Right renal cortex interstitium (tissue), 3 donors: ENCODE results near the gene DNAJB12. TPM values are rescaled to one million over a fixed set of nuclear protein-coding genes. Genes with fewer than 3 reads are reported as not detected.
A peak's percentile ranks its signal among the peaks of the same experiment; 100 is the strongest.
"Not testable (repeated sequence)": the region's sequence is repeated elsewhere in the genome, so short reads cannot be mapped to it uniquely, and the experiment has no call there.

Source experiments
- DNase-seq, 3 donors: peaks; one replicate each; pipeline ENCODE4 v3.0.0-alpha.2; 2013; ENCODE audit warnings: low read depth in 3 of 3, low spot score in 2 of 3
- polyA plus RNA-seq, 3 donors: library from polyadenylated mRNA; unstranded; fragments of 120-200 nt; gene quantifications; one replicate each; pipeline ENCODE4 v1.2.1, GENCODE V29; 2013; ENCODE audit not compliant: insufficient read length in 3 of 3

The DNAJB12 gene
- polyA plus RNA-seq, 3 donors = 28.6 to 35.0 (median 32.7) TPM

DNA sequence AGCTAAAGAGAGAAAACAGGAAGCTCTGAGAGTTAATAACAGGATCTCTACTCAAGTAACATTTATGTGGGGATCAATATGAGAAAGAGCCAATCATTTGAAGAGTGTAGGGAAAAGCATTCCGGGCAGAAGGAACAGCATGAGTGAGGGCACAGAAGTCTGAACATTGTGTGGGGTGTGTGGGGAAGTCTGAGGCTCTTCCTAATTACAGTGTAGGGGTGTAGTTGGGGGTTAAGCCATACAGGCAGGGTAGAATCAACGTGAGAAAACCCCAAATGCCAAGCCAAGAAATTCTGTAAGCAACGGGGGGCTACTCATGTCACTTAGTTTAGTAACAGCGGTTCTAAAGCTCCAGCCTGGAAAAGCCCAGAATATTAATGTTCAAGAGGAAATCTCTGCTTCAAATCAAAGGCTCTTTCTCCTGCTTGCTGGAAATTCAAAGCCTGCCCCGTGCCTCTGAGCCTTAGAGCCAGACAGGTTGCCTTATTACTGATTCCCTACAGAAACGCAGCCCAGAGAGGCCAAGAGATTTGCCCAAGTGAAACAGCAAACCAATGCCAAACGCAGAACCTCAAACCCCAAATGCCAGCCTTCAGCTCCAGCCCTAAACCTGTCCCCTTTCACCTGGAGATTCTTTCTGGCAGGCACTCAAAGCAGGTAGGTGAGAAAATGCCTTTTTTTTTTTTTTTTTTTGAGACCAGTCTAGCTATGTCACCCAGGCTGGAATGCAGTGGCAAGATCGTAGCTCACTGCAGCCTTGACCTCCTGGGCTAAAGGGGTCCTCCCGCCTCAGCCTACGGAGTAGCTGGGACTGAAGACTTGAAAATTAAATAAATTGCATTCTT lies 36.1 kb downstream of the DNAJB12 start:
- no peak for DNase-seq

DNA sequence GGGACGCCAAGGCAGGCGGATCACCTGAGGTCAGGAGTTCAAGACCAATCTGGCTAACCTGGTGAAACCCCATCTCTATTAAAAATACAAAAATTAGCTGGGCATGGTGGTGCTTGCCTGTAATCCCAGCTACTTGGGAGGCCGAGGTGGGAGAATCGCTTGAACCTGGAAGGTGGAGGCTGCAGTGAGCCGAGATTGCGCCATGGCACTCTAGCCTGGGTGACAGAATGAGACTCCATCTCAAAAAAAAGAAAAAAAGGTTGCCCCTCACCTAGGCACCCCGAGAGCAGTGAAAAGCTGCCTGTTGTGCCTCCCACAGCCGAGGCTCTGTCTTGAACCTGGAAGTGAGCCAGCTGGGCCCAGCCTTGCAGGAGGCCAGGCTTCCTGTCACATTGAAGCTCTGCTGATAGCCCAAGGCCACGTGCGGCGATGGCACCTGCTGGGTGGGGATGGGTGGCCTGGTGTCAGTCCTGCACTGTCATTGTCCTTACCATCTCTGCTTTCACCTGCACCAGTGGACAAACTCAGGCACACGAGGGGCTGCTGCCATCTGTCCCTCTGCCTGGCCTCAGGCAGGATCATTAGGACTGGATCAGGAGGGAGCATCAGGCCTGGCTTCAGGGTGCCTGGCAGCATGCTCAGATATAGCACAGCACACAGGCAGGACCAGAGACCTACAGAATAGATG lies 37.8 kb downstream of the DNAJB12 start:
- no peak for DNase-seq

DNA sequence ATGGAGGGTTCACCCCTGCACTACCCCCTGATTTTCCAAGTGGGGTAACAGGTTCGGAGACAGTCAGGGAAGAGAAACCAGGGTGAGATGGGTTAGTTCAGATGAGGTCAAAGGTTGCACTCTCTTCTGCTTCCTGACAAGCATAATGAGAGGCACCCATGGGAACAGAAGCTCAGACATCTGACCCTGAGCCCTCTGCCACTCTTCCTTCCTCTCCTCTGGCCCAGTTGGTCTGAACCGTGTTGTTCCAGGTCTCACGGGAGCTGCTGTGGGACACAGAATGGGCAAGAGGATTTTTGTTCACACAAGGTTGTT lies 38.4 kb downstream of the DNAJB12 start:
- DNase-seq = no peak

DNA sequence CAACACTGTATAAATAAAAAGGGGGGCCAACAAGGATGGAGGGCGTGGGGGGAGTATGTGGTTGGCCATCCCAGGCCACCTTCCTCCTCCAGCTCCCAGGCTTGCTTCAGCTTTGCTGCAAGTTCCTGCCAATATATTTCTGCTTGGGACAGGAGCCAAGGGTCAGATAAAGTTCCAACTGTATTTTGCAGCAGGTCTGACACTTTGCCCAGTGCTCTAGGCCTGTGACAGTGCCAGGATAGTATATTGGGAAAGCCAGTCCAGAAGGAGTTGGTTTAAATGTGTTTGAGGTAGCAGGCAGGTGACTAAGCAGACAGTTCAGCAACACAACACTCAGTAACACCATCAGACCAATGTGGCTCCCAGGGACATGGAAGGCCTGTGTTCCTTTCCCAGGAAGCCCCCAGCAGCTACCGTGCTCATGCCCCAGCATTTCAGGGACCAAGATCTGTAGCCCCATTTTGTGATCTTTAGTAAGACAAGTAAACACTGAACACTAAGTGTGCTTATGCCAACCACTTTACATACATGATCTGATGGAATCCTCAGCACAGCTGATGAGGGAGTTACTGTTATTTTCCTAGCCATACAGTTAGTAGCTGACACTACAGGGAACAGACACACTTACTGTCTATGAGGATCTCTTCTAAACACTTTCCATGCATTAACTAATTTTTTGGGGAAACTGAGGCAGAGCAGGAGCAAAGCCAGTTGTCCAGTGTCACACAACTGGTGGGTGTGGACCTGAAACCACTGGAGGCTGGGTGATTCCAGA lies 38.9 kb downstream of the DNAJB12 start:
- DNase-seq = no peak

DNA sequence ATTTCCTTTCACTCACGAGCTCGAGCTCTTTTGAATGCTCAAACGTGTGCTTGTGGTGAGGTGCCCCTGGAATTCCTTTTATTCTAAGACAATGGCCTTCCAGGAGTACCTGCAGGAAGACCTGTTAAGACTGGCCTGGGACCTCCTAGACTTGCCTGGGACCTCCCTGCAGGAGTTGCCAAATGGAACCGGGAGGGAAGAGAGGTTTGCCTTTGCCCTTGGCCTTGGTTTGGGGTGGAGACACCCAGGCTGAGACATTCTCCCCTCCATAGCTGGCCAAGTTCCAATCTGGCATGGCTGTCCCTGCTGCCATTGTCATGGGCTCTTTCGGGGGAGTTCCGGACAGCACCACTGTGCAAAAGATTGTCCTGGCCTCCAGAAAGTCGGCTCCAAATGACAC lies 39.7 kb downstream of the DNAJB12 start:
- no peak for DNase-seq

DNA sequence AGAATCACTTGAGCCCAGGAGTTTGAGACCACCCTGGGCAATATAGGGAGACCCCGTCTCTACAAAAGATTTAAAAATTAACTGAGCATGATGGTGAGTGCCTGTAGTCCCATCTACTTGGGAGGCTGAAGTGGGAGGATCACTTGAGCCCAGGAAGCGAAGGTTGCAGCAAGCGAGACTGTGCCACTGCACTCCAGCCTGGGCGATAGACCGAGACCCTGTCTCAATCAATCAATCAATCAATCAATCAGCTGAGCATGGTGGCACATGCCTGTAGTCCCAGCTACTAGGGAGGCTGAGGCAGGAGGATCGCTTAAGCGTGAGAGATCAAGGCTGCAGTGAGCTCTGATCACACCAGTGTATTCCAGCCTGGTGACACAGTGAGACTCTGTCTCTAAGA lies 40.5 kb downstream of the DNAJB12 start:
- DNase-seq = no peak

DNA sequence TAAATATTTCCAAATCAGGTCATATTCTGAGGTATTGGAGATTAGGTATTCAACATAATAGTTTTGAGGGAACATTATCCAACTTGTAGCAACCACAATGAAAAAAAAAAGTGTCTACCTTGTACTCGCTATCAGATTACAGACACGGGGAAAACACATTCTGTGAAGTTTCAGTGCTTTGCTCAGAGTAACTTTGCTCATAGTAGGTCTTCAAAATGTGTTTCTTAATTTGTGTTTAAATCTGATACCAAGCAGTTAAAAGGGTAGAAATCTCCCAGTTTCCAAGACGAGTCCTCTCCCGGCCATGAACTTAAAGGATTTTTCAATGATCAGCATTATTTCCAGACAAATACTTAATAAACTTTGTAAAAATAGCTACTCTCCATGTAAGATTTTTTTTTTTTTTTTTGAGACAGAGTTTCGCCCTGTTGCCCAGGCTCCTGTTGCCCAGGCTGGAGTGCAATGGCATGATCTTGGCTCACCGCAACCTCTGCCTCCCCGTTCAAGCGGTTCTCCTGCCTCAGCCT lies 41.8 kb downstream of the DNAJB12 start:
- no peak for DNase-seq

DNA sequence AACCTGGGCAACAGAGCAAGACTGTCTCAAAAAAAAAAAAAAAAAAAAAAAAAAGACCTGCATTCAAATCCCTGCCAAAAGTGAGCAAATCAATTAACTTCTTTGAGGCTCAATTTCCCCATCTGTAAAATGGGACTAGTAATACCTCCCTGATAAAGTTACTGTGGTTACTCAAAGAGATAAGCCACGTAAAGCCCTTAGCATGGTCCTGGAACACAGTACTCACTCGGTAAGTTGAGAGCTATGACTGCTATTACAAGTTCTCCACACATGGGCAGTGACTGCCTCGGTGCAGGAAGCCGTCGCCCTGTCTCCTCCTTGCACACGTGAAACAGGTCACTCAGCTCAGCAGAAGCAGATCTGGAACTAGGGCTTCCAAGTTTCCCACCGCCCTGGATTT lies 43.1 kb downstream of the DNAJB12 start:
- DNase-seq = no peak

DNA sequence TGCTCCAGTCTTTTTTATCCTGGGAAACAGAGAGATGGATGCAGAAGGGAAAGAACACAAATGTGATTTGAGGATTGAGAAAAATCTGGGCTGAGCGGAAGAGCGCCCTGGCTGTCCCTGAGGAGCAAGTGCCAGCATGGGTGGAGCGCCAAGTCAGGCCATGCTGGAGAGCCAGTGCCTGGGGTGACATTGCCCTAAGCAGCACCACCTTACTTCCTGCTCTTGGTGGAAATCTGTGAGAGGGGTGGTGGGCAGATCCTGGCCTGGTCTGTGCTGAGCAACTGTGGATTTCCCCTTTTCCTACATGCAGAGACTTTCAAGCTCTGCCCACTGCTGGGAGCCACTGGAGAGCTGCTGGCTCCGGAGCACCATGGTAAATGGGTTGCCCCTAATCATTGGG lies 44.1 kb downstream of the DNAJB12 start:
- no peak for DNase-seq

DNA sequence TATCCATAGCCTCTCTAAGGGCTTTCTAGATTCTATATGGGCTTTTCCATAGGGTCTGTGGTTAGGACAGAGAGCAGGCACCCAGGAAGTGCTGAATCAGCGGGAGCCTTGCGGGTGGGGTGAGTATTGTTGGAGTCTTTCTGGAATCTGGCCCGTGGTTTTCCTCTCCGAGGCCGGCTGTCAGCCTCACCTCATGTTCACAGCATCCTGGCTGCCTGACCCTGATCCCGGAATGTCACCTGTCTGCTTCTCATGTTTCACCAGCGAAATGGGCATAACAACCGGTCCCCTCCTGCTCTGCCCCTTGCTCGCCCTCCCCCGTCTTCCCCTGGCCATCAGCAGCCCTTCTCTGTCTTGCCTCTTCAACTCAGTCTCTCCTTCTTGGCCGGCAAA lies 44.5 kb downstream of the DNAJB12 start:
- no peak for DNase-seq

DNA sequence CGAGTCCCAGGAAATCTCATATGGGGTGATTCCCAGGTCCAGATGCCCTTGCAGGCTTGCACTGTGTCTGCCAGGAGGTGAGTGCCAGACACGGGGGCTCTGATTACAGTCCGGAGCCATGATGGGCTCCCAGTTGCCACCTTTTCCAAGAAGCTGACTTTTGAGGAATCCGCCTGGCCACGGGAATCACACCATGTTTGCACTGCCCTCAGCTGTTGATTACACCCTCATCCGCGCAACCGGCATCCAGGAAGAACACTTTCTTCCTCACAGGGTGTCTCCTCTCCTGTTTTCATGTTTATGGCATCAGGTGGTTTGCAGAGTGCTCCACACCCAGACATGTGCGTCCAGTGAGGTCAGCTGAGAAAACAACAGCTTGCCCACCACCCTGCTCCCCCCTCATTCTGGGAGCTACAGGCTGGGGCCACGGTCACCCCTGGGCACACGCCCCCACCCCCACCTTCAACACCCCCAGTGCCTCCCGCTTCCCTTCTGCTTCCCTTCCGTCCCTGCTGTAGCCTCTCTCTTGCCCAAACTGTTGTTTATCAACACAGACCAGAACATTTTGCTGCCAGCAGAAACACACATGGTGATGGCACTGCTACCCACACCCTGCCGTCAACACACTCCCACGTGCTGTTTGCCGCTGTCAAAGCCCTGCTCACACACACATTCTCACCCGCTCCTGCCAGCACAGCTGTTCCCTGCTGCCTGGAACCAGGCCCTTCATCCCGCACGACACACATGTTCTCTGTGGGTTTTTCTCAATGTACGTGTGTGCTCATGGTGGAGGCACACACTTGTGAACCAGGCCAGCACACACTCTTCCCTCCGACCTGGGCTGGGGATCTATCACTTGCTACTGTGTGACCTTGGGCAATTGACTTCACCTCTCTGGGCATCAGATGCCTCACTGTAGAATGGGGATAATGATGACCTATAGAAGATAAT lies 45.2 kb downstream of the DNAJB12 start:
- no peak for DNase-seq

DNA sequence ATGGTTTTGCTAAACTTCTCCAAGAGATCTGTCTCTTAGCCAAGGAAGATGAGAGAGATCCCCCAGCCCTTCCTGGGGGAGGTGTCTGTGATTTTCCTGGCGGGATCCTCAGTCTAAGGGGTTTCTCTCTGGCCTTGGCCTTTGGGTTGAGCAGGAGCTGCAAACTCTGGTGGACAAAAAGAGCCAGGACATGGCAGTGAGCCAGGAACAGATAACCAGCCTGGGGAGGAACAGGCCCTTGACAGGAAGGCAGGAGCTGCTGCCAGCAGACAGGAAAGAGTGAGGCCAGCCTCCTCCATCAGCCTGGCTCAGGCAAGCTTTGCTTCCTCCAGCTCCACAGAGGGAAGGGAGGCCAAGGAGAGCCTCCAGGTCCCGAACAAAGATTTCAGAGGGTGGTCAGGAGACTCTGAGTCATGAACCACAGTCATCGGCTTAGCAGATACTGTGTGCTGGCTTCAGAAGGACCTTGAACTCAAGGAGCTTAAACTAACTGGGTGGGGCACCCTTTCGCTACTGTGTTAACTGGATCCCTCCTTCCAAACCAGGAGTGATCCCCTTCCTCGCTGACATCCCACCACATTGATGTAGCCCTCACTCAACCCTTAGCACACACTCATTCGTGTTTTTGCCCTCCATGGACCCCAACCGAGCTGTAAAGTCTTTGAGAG lies 46.3 kb downstream of the DNAJB12 start:
- DNase-seq = no peak

DNA sequence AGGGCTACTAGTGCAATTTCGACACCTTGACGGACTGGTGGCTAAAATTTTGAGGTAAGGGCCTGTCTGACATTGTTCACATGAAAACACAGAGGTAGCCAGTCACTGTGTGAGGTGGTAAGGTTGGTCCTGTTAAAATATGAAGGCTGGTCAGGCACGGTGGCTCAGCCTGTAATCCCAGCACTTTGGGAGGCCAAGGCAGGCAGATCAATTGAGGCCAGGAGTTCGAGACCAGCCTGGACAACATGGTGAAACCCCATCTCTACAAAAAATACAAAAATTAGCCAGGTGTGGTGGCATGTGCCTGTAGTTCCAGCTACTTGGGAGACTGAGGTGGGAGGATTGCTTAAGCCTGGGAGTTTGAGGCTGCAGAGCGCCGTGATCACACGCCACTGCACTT lies 47.0 kb downstream of the DNAJB12 start:
- DNase-seq = not testable (repeated sequence)

DNA sequence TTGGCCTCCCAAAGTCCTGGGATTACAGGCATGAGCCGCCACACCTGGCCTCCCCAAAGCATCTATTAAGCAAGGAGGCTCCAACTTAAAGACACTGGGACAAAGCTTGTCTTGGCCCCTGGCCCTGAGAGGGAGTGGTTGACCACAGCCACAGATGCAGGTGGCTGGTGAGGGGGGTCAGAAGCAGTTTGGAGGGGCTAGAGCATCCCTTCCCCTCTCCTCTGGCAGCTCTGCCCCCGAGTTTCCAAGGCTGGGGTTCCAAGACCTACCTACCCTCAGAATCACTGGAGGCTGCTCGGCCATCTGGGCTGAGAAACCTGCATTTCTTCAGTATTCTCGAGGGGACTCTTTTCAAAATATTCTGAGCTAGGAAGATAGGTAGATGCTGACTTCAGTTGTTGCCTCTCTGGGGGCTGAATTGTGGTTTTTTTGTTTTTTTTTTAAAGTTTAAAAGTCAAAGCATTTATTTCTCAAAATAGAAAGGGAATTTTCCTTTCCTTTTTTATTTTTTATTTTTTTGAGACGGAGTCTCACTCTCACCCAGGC lies 48.4 kb downstream of the DNAJB12 start:
- no peak for DNase-seq

DNA sequence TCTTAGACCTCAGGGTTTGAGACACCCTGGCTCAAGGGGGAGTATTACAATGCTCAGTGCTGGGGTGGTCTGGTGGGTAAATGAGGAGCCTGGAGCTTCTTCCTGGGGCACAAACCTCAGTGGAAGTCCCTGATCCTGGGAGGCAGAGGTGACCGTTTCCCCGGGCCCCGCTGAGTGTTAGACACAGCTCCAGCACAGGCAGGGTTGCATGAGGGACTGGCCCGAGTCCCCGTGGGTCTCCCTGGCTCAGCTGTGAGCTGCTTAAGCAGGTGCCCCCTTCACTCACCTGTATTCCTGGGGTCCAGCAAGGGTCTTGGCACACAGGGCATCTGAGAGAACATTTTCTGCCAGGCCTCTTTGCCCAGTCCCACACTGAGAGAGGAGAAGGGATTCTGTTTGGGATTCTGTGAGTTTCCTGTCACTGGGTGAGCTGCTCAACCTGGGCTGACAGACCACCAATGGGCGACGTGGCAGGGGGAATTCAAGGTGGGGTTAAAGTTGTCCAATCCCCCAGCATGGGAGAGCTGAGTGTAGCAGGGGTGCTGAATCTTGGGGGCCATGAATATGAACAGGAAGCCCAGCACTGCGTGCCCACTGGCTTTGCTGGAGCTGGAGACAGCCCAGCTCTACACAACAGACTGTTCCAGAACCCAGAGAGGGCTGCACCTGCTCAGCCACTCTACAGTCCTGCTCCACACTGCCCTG lies 51.1 kb downstream of the DNAJB12 start:
- no peak for DNase-seq

DNA sequence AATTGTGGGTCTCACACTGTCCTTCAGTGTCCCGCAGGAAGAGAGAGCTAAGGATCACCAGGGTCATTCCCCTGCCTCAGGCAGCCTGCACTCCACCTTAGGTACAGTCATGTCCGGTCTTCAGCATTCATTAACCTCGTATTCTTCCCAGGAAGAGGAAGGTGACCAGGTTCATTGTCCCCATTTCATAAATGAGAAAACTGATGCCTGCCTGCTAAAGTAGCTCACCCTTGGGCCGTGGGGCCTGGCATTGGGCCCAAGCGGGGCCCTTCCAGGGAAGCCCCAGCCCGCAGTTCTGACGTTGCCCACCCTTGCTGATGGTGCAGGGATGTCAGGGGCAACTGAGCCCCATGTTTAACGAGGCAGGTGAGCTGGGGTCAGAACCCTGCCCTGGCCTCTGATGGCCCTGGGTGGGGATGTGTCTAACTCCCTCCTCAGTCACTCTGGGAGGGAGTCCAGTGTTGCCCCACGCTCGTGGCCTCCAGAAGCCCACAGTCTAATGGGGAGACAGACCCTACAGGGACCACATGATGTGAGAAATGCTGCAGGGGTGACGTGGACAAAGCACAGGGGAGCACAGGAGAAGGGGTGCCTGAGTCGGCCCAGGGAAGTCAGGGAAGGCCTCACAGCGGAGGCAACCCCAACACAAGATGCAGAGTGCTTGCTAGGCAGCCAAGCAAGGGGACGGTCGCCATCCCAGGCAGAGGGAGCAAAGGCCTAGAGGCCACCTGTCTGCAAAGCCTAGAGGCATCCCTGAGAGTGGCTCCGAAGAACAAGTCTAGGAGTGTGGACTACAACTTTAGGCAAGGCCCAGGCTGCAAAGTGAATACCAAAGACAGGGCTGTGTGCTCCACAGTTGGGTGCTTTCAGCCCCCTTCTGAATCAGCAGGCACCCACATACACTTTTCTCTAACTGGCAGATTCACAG lies 55.9 kb downstream of the DNAJB12 start:
- DNase-seq = no peak

DNA sequence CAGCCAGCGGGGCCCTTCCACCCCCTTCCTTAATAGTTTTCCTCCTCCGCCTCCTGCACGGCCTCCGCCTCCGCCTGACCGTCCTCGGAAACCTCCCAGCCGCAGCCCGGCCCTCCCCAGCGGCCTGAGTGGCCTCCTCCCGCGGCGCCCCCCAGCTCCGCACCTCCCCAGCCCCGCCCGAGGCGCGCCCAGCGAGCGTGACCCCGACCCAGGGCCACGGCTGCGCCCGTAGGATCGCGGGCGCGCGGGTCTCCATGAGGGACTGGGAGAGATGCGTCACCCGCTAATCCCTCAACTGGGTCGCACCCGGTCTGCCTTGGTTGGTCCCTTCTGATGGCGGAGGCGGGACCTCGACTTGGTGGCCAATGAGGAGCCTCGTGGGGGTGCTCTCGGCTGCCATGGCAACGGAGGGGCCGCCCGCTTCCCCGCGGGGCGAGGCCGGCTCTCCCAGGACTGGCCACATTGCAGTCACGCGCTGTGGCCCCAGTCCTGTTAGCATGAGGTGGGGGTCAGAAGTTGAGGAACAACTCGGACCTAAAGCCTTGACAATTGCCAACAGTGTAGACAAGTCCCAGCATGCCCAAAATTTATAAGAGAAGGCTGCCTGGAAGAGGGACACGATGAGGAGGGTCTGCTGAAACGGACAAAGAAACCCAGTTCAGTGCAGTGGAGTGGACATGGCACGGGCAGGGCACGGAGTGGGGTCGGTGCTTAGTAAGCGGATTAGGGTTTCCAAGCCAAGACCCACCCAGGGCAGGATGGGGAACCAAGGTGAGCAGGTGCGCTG lies 56.7 kb downstream of the DNAJB12 start:
- peak; percentile 76 to 94 (median 90) for DNase-seq
